AG04449 (cell line): ENCODE results near the gene NUDT22.
A peak's percentile ranks its signal among the peaks of the same experiment; 100 is the strongest.

Source experiments
- CTCF ChIA-PET: fragments of 350-600 bp; formaldehyde crosslinking; extraction: SDS; loops from one replicate; lab custom pipeline; 2021; ENCODE audit warnings: antibody characterized with exemption; lab: Yijun Ruan, JAX
- POLR2A ChIA-PET: fragments of 400-600, 350-600 bp; formaldehyde crosslinking; extraction: SDS; loops from one replicate; lab custom pipeline; 2020; ENCODE audit warnings: antibody characterized with exemption, inconsistent platforms; lab: Yijun Ruan, JAX
- DNase-seq: peaks from one replicate; pipeline ENCODE4 v3.0.0-alpha.2; 2010; ENCODE audit warnings: low read depth, low spot score
- H3K4me3 ChIP-seq: 2 replicates; pipeline ENCODE4 v1.5.1; 2011; ENCODE audit warnings: low read depth, mild to moderate bottlenecking, control low read depth, low read length
- CTCF ChIP-seq: IDR thresholded peaks from one replicate; pipeline ENCODE4 v1.5.1; 2011; ENCODE audit warnings: mild to moderate bottlenecking, moderate library complexity, low read length, control low read depth, inconsistent platforms; ENCODE audit not compliant: insufficient read depth; ENCODE audit errors: missing control alignments

The NUDT22 gene

GRCh38 chr11:64251016-64251752, 25.1 kb downstream of the NUDT22 start, which contains the start of gene PLCB3:
PLCB3 (plus strand) TSS chr11:64251530; CDS start chr11:64251650, 120 bp downstream.
- TF ChIP-seq CTCF = peak; percentile 68
- DNase-seq = no peak
- ChIA-PET CTCF (interaction anchor here (0.6 to 10.8 kb wide), 28 partner anchors 8 to 469 kb away, joined by 3 to 224 read pairs (median 6); partner anchors contain the start of genes CATSPERZ, ESRRA, FERMT3 and FKBP2), POLR2A (interaction anchor here (1.2 to 1.9 kb wide), 5 partner anchors 13 to 65 kb away, joined by 3 to 18 read pairs (median 5); partner anchors contain the start of gene STIP1)
- H3K4me3 ChIP-seq = peak within 1 kb of the TSS; percentile 82

GRCh38 chr11:64251753-64252002, 25.6 kb downstream of the NUDT22 start:
- peak overlapping the region; percentile 82 for H3K4me3 ChIP-seq
- TF ChIP-seq CTCF = no peak
- ChIA-PET CTCF (interaction anchor here (0.7 to 10.8 kb wide), 23 partner anchors 9 to 468 kb away, joined by 3 to 224 read pairs (median 7); partner anchors contain the start of genes CATSPERZ, ESRRA, FERMT3 and FKBP2), POLR2A (interaction anchor here (1.2 to 1.9 kb wide), 7 partner anchors 10 to 66 kb away, joined by 3 to 18 read pairs (median 5); partner anchors contain the start of genes FKBP2 and STIP1)
- DNase-seq = no peak

- TF ChIP-seq CTCF = peak; percentile 44
- POLR2A ChIA-PET = interaction anchor here (0.7 to 1.9 kb wide), 10 partner anchors 9 to 66 kb away, joined by 3 to 18 read pairs (median 5); partner anchors contain the start of genes FKBP2 and STIP1
- no peak for DNase-seq
- peak overlapping the region; percentile 82 for H3K4me3 ChIP-seq
- CTCF ChIA-PET = interaction anchor here (0.7 to 10.8 kb wide), 20 partner anchors 9 to 468 kb away, joined by 3 to 224 read pairs (median 8); partner anchors contain the start of genes CATSPERZ, ESRRA, FERMT3 and FKBP2
Observed at GRCh38 chr11:64252003-64252872, 26.2 kb downstream of the NUDT22 start.

GRCh38 chr11:64253043-64253442, 27.0 kb downstream of the NUDT22 start:
- ChIA-PET CTCF (interaction anchor here (1.2 to 10.8 kb wide), 8 partner anchors 8 to 65 kb away, joined by 3 to 224 read pairs (median 12); partner anchors contain the start of genes FERMT3 and PRDX5), POLR2A (interaction anchor here (1.1 to 1.9 kb wide), 5 partner anchors 9 to 49 kb away, joined by 3 to 18 read pairs (median 13); partner anchors contain the start of gene FKBP2)
- TF ChIP-seq CTCF = no peak
- peak overlapping the region; percentile 82 for H3K4me3 ChIP-seq
- no peak for DNase-seq

- DNase-seq = no peak
- ChIA-PET CTCF (interaction anchor here (0.6 to 1.7 kb wide), 4 partner anchors 8 to 69 kb away, joined by 3 to 8 read pairs (median 3); no protein-coding TSS in a partner anchor), POLR2A (no interaction called here)
- peak overlapping the region; percentile 82; the same call in 1 of the 2 replicates for H3K4me3 ChIP-seq
- no peak for TF ChIP-seq CTCF
Observed at GRCh38 chr11:64253481-64253880, 27.4 kb downstream of the NUDT22 start.
